ENCODE data around the gene C15orf39. TPM values are rescaled to one million over a fixed set of nuclear protein-coding genes. Genes with fewer than 3 reads are reported as not detected.
"Not testable (repeated sequence)": the region's sequence is repeated elsewhere in the genome, so short reads cannot be mapped to it uniquely, and the experiment has no call there.

The C15orf39 gene
- total and polyA plus RNA-seq, 2 experiments from 2014 or later, result 13.4 to 54.1 TPM

DNA sequence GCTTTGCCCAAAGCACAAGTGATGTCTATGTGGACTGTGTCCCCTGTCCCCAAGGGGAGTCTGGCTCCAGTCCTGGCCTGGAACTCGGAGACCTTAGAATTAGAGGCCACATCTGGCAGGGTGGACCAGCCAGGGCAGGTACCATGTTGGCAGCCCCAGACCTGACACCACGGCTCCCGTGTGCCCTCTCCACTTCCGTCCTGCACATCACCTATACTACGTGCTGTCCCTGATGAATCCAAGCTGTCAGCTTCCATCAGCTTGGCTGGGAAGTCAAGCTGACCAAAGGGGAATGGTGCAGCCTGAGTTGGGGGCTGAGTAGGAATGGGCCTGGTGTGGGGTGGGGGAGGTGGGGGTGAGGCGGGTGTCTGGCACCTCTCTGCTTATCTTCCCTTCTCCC lies 15.3 kb downstream of the C15orf39 start:
- Histone ChIP-seq H3K4me2 (no peak overlapping the region), H3K27me3 (ENCODE audit: insufficient read depth) (no peaks in the 10 kb centered on the region), H3K4me1 (ENCODE audit: insufficient read depth) (no peaks in the 10 kb centered on the region; the same call in 1 of the 2 replicates), H4K20me1 (replicated peaks; ENCODE audit: insufficient read depth) (peaks cover 13% of the 10 kb centered on the region), H3F3A (replicated peaks; ENCODE audit: low read depth) (no peaks in the 10 kb centered on the region), H2AFZ (no peak overlapping the region), H3K4me3 (no peak overlapping the region), H3K27ac (ENCODE audit: low read depth) (no peak overlapping the region), H3K79me2 (replicated peaks; ENCODE audit: insufficient read depth) (no peaks in the 10 kb centered on the region), H3K36me3 (ENCODE audit: insufficient read depth) (no peaks in the 10 kb centered on the region), H3K9me2 (ENCODE audit: insufficient read depth) (no peaks in the 10 kb centered on the region)
- H3K4me3 Mint-ChIP-seq, result no peak overlapping the region
- H3K27me3 Mint-ChIP-seq (ENCODE audit: insufficient read depth, low read depth, poor library complexity), result peaks cover 18% of the 10 kb centered on the region
- ATAC-seq (no peak), DNase-seq (ENCODE audit: low spot score) (no peak)
- H3K4me1 Mint-ChIP-seq, result peaks cover 29% of the 10 kb centered on the region
- no peak overlapping the region for H3K27ac Mint-ChIP-seq
- TF ChIP-seq, protein P1, sequence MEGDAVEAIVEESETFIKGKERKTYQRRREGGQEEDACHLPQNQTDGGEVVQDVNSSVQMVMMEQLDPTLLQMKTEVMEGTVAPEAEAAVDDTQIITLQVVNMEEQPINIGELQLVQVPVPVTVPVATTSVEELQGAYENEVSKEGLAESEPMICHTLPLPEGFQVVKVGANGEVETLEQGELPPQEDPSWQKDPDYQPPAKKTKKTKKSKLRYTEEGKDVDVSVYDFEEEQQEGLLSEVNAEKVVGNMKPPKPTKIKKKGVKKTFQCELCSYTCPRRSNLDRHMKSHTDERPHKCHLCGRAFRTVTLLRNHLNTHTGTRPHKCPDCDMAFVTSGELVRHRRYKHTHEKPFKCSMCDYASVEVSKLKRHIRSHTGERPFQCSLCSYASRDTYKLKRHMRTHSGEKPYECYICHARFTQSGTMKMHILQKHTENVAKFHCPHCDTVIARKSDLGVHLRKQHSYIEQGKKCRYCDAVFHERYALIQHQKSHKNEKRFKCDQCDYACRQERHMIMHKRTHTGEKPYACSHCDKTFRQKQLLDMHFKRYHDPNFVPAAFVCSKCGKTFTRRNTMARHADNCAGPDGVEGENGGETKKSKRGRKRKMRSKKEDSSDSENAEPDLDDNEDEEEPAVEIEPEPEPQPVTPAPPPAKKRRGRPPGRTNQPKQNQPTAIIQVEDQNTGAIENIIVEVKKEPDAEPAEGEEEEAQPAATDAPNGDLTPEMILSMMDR (conservative IDR thresholded peaks at IDR 0.05; ENCODE audit: low read depth in 2 of 2), result no peak
- TF ChIP-seq, protein P2, sequence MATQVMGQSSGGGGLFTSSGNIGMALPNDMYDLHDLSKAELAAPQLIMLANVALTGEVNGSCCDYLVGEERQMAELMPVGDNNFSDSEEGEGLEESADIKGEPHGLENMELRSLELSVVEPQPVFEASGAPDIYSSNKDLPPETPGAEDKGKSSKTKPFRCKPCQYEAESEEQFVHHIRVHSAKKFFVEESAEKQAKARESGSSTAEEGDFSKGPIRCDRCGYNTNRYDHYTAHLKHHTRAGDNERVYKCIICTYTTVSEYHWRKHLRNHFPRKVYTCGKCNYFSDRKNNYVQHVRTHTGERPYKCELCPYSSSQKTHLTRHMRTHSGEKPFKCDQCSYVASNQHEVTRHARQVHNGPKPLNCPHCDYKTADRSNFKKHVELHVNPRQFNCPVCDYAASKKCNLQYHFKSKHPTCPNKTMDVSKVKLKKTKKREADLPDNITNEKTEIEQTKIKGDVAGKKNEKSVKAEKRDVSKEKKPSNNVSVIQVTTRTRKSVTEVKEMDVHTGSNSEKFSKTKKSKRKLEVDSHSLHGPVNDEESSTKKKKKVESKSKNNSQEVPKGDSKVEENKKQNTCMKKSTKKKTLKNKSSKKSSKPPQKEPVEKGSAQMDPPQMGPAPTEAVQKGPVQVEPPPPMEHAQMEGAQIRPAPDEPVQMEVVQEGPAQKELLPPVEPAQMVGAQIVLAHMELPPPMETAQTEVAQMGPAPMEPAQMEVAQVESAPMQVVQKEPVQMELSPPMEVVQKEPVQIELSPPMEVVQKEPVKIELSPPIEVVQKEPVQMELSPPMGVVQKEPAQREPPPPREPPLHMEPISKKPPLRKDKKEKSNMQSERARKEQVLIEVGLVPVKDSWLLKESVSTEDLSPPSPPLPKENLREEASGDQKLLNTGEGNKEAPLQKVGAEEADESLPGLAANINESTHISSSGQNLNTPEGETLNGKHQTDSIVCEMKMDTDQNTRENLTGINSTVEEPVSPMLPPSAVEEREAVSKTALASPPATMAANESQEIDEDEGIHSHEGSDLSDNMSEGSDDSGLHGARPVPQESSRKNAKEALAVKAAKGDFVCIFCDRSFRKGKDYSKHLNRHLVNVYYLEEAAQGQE (IDR thresholded peaks at IDR 0.05; ENCODE audit: unreplicated experiment), result no peak
- TF ChIP-seq ZNF462 (CRISPR knock-in tag; IDR thresholded peaks at IDR 0.05) (no peak), JUNB (IDR thresholded peaks at IDR 0.05; ENCODE audit: unreplicated experiment) (no peak), EZH2phosphoT487 (IDR thresholded peaks at IDR 0.05; ENCODE audit: unreplicated experiment) (no peak), CREB1 (CRISPR knock-in tag; IDR thresholded peaks at IDR 0.05; ENCODE audit: low read depth) (no peak), ZNF114 (CRISPR knock-in tag; IDR thresholded peaks at IDR 0.05) (no peak), ZNF331 (CRISPR knock-in tag; IDR thresholded peaks at IDR 0.05; ENCODE audit: low read depth) (no peak), NANOG (IDR thresholded peaks at IDR 0.05; ENCODE audit: borderline replicate concordance) (no peak), POLR2AphosphoS5 (IDR thresholded peaks at IDR 0.05; ENCODE audit: low read depth) (no peak), EZH2 (IDR thresholded peaks at IDR 0.05; ENCODE audit: low read depth, unreplicated experiment) (no peak)
- no peaks in the 10 kb centered on the region for H3K9me3 Mint-ChIP-seq
- peaks cover 9% of the 10 kb centered on the region; the same call in 2 of the 3 replicates for H3K36me3 Mint-ChIP-seq (ENCODE audit: low read depth)

DNA sequence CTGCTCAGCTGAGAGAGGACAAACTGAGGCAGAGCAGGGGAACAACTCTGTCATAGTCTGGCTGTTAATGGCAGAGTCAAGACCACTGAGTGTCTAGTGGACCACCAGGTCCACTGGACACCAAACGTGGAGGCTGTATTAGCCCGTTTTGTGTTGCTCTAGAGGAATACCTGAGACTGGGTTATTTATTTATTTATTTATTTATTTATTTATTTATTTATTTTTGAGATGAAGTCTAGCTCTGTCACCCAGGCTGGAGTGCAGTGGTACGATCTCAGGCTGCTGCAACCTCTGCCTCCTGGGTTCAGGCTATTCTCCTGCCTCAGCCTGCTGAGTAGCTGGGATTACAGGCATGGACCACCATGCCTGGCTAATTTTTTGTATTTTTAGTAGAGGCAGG lies 15.9 kb downstream of the C15orf39 start:
- ATAC-seq; H3K27me3 ChIP-seq (ENCODE audit: insufficient read depth): not testable (repeated sequence)

More for the DNA sequence above, 15.9 kb downstream of the C15orf39 start:
- not testable (repeated sequence) for H3F3A ChIP-seq (replicated peaks; ENCODE audit: low read depth); H3K27ac ChIP-seq (ENCODE audit: low read depth); H3K9me3 Mint-ChIP-seq; H3K4me1 ChIP-seq (ENCODE audit: insufficient read depth); H3K27ac Mint-ChIP-seq; H3K79me2 ChIP-seq (replicated peaks; ENCODE audit: insufficient read depth); H3K4me2 ChIP-seq; H3K4me3 ChIP-seq; H3K36me3 ChIP-seq (ENCODE audit: insufficient read depth); H3K9me2 ChIP-seq (ENCODE audit: insufficient read depth); H3K36me3 Mint-ChIP-seq (ENCODE audit: low read depth); H2AFZ ChIP-seq; H3K4me3 Mint-ChIP-seq; DNase-seq (ENCODE audit: low spot score)
- H3K4me1 Mint-ChIP-seq, result peaks cover 28% of the 10 kb centered on the region
- peaks cover 22% of the 10 kb centered on the region for H3K27me3 Mint-ChIP-seq (ENCODE audit: insufficient read depth, low read depth, poor library complexity)
- peaks cover 10% of the 10 kb centered on the region for H4K20me1 ChIP-seq (replicated peaks; ENCODE audit: insufficient read depth)

All from GM23338 (cell line).